ENCODE data around the gene PANK1. TPM values are rescaled to one million over a fixed set of nuclear protein-coding genes. Genes with fewer than 3 reads are reported as not detected.

The PANK1 gene
- total RNA-seq, 1 donor from 2014 or later: 4.7 TPM

DNA sequence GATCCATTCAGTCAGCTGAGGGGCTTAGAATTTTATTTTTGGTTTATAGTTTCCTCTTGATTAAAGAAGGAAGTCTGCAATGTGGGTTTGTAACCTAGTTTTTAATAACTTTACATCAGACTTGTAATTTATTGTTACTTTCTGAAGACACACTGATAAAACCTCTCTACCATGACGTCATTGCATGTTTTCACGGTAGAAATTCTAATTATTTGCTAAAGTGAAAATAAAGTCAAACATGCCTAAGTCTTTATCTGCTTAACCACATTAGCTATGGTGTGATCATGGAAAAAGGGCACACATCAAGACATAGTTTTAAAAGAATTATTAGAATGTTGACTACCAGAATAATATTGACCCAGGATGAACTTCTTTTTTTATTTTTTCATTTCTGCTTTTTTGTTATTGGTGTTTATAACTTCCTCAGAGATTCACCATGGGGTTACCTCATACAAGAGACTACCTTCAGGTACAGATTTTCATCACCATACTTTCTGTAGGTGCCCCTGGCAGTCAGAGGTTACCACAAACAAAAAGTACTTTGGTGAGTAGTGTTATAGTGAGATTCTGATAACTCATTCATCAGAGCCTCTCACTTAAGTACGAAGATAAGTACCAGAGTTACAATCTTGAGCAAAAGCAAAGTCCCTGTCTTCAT is 7.0 kb upstream of the PANK1 start:
- DNase-seq (ENCODE audit: low read depth): no peak
- TF ChIP-seq, protein P1, sequence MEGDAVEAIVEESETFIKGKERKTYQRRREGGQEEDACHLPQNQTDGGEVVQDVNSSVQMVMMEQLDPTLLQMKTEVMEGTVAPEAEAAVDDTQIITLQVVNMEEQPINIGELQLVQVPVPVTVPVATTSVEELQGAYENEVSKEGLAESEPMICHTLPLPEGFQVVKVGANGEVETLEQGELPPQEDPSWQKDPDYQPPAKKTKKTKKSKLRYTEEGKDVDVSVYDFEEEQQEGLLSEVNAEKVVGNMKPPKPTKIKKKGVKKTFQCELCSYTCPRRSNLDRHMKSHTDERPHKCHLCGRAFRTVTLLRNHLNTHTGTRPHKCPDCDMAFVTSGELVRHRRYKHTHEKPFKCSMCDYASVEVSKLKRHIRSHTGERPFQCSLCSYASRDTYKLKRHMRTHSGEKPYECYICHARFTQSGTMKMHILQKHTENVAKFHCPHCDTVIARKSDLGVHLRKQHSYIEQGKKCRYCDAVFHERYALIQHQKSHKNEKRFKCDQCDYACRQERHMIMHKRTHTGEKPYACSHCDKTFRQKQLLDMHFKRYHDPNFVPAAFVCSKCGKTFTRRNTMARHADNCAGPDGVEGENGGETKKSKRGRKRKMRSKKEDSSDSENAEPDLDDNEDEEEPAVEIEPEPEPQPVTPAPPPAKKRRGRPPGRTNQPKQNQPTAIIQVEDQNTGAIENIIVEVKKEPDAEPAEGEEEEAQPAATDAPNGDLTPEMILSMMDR (IDR thresholded peaks at IDR 0.05; ENCODE audit: insufficient read depth, low read length, poor library complexity, severe bottlenecking): no peak

DNA sequence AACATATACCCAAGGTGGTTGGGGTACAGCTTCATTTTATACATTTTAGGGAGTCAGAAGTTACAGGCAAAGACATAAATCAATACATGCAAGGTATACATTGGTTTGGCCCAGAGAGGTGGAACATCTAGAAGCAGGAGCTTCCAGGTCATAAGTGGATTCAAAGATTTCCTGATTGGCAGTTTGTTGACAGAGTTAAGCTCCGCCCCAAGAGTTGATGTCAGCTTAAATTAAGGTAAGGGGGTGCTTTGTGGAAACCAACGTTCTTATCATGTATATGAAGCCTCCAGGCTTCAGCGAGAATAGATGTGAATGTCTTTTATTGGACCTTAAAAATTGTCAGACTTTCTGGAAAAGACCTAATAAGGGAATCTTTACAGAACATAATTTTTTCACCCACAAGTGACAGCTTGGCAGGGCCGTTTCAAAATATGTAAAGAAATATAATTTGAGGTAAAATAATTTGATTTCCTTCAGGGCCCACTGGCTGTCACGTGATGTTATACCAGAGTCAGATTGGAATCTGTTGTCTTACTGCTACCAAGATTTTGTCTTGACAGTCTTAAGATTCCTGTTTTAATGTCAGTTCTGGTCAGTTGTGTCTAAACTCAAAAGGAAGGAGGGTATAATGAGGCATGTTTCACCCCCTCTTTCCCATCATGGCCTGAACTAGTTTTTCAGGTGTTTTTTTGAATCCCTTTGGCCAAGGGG is 6.3 kb upstream of the PANK1 start:
- H3K27me3 ChIP-seq (ENCODE audit: control insufficient read depth, insufficient read depth, low read length): no peaks in the 10 kb centered on the region
- TF ChIP-seq, protein P1 (IDR thresholded peaks at IDR 0.05; ENCODE audit: insufficient read depth, low read length, poor library complexity, severe bottlenecking): no peak
- DNase-seq (ENCODE audit: low read depth): no peak
- H3K4me3 ChIP-seq (ENCODE audit: low read depth, low read length): no peak overlapping the region
- H3K36me3 ChIP-seq (ENCODE audit: control insufficient read depth, insufficient read depth, low read length): no peaks in the 10 kb centered on the region

More for the DNA sequence above, 7.0 kb upstream of the PANK1 start:
- Histone ChIP-seq H3K36me3 (ENCODE audit: control insufficient read depth, insufficient read depth, low read length) (no peaks in the 10 kb centered on the region), H3K4me3 (ENCODE audit: low read depth, low read length) (no peak overlapping the region), H3K27me3 (ENCODE audit: control insufficient read depth, insufficient read depth, low read length) (no peaks in the 10 kb centered on the region)

DNA sequence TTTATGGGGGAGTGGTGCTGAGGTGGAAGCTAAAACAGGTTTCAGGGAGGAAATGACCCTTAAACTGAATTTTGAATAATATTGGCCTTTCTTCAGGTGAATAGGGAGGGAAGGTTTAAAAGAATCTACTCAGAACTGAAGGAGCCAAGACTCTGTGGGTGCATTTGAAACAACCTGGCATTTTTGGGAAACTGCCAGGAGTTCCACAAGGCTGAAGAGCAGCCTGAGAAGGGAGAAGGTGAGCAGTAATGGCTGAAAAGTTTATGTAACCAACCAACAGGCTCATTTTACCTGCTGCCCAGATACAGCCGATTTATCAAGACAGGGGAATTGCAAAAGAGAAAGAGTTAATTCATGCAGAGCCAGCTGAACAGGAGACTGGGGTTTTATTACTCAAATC is 4.0 kb upstream of the PANK1 start:
- no peak for DNase-seq (ENCODE audit: low read depth)
- Histone ChIP-seq H3K27me3 (ENCODE audit: control insufficient read depth, insufficient read depth, low read length) (no peaks in the 10 kb centered on the region), H3K4me3 (ENCODE audit: low read depth, low read length) (no peak overlapping the region), H3K36me3 (ENCODE audit: control insufficient read depth, insufficient read depth, low read length) (no peaks in the 10 kb centered on the region)
- TF ChIP-seq, protein P1 (IDR thresholded peaks at IDR 0.05; ENCODE audit: insufficient read depth, low read length, poor library complexity, severe bottlenecking): no peak

DNA sequence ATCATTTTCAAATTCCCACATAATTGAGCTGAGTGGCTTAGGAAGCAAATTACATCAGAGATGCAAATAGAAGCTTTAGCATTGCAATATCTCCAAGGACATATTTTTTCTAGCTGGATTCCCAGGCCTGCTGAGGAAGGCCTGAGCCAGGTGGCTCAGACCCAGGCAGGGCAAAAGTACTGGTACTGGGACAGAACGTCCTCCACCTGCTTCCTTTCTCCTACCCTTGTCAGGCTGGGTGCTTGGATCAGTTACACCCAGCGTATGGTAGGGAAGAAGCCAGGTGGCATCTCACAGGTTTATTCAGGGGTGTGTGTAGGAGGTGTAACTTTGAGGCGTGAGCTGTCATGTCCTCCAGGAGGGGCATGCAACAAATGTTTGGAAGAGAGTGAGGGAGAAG is 3.0 kb upstream of the PANK1 start:
- Histone ChIP-seq H3K36me3 (ENCODE audit: control insufficient read depth, insufficient read depth, low read length) (no peaks in the 10 kb centered on the region), H3K27me3 (ENCODE audit: control insufficient read depth, insufficient read depth, low read length) (no peaks in the 10 kb centered on the region), H3K4me3 (ENCODE audit: low read depth, low read length) (no peak overlapping the region)
- TF ChIP-seq, protein P1 (IDR thresholded peaks at IDR 0.05; ENCODE audit: insufficient read depth, low read length, poor library complexity, severe bottlenecking): no peak
- DNase-seq (ENCODE audit: low read depth): no peak

DNA sequence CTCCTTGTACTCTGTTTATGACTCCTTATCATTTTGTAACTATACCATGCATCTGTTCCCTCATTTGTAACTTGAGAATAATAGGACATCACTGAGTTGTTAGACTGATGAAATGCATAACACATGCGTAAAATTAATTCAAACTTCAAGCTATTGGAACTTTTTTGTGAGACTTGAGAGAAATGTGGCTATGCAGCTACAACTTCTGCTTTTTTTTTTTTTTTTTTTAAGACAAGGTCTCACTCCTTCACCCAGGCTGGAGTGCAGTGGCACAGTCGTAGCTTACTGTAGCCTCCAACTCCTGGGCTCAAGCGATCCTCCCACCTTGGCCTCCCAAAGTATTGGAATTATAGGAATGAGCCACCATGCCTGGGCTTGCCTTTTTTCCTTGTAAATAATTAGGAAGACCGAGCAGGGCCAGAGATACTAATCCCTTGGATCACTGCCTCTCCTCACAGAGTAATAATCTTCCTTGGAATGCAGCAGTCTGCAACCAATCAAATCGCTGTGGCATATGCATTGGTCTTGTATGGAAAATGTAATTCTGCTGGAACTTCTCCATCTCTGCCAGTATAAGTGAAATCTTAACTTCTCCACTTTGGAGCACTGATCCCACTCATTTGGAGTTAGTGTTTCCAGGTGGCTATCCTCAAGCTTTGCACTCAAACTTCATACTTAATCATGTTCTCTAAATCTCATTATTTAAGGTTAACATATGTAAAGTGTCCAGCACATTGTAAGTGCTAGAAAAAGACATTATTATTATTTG is 2.0 kb upstream of the PANK1 start:
- DNase-seq (ENCODE audit: low read depth): no peak
- TF ChIP-seq, protein P1 (IDR thresholded peaks at IDR 0.05; ENCODE audit: insufficient read depth, low read length, poor library complexity, severe bottlenecking): no peak
- H3K36me3 ChIP-seq (ENCODE audit: control insufficient read depth, insufficient read depth, low read length): no peaks in the 10 kb centered on the region
- no peak overlapping the region for H3K4me3 ChIP-seq (ENCODE audit: low read depth, low read length)
- H3K27me3 ChIP-seq (ENCODE audit: control insufficient read depth, insufficient read depth, low read length): no peaks in the 10 kb centered on the region

Measured in kidney epithelial cell (primary cell).